Cardiac muscle cell (in vitro differentiated cells and primary cell): Measurements from ENCODE around the gene FAM161B. TPM values are rescaled to one million over a fixed set of nuclear protein-coding genes. Genes with fewer than 3 reads are reported as not detected.

Experiments used
- DNase-seq, 2 donors: peaks; one replicate each; pipeline versions ENCODE4 v3.0.0 to v3.0.0-alpha.2; 2010 to 2017; ENCODE audit warnings: low read depth in 1 of 2, low spot score in 1 of 2
- H3K27ac ChIP-seq: fragments of 200-600 bp; sonication (generic); 2 replicates; pipeline ENCODE4 v1.5.1; 2016
- H3K27me3 ChIP-seq: fragments of 200-600 bp; sonication (generic); 2 replicates; pipeline ENCODE4 v1.6.0; 2016; ENCODE audit warnings: control low read depth
- H3K36me3 ChIP-seq: fragments of 200-600 bp; sonication (generic); 2 replicates; pipeline ENCODE4 v1.5.1; 2016; ENCODE audit warnings: control low read depth
- H3K4me1 ChIP-seq: fragments of 200-600 bp; sonication (generic); 2 replicates; pipeline ENCODE4 v1.8.1; 2017; ENCODE audit warnings: low read depth, mild to moderate bottlenecking, mixed run types
- H3K4me3 ChIP-seq: fragments of 200-600 bp; sonication (generic); 2 replicates; pipeline ENCODE4 v1.5.1; 2016; ENCODE audit warnings: mild to moderate bottlenecking
- H3K9me3 ChIP-seq: fragments of 200-600 bp; sonication (generic); 2 replicates; pipeline ENCODE4 v1.5.1; 2017; ENCODE audit warnings: low read depth, mild to moderate bottlenecking, control low read depth
- CTCF ChIP-seq: IDR thresholded peaks from 2 replicates; pipeline ENCODE4 v1.5.1; 2012; ENCODE audit warnings: low read depth, mild to moderate bottlenecking, low read length
- polyA plus RNA-seq: library from polyadenylated mRNA; unstranded; fragments of >200 nt; fragmentation: Nextera tagmentation; extraction: Ambion mirVana; gene quantifications from 2 replicates; pipeline ENCODE4 v1.2.1, GENCODE V29; 2016
- total RNA-seq: library from RNA; depleted of rRNA; stranded (reverse); fragments of >200 nt; gene quantifications from 2 replicates; pipeline ENCODE4 v1.2.3, GENCODE V29; 2016

Gene FAM161B
- total and polyA plus RNA-seq, 2 experiments from 2014 or later: 1.5 to 4.0 TPM

GRCh38 chr14:73976125-73976524 lies 26.2 kb upstream of the FAM161B start:
- no peak overlapping the region for H3K27ac ChIP-seq
- TF ChIP-seq CTCF: no peak
- H3K9me3 ChIP-seq: no peaks in the 10 kb centered on the region
- no peak overlapping the region for H3K4me3 ChIP-seq
- H3K36me3 ChIP-seq: no peaks in the 10 kb centered on the region
- no peak for DNase-seq
- H3K4me1 ChIP-seq: peaks cover 7% of the 10 kb centered on the region
- no peaks in the 10 kb centered on the region for H3K27me3 ChIP-seq

GRCh38 chr14:73973497-73973896 lies 23.6 kb upstream of the FAM161B start:
- DNase-seq: peak in 1 of 2 donors; percentile 19
- TF ChIP-seq CTCF: no peak
- peaks cover 7% of the 10 kb centered on the region for H3K36me3 ChIP-seq
- peaks cover 7% of the 10 kb centered on the region for H3K4me1 ChIP-seq
- no peak overlapping the region for H3K4me3 ChIP-seq
- no peaks in the 10 kb centered on the region for H3K27me3 ChIP-seq
- H3K9me3 ChIP-seq: no peaks in the 10 kb centered on the region
- peak overlapping the region; percentile 9 for H3K27ac ChIP-seq

GRCh38 chr14:73968885-73969284 lies 19.0 kb upstream of the FAM161B start:
- Histone ChIP-seq H3K4me1 (peaks cover 4% of the 10 kb centered on the region), H3K36me3 (peaks cover 12% of the 10 kb centered on the region), H3K27me3 (no peaks in the 10 kb centered on the region), H3K9me3 (no peaks in the 10 kb centered on the region), H3K27ac (no peak overlapping the region), H3K4me3 (no peak overlapping the region)
- DNase-seq: no peak
- no peak for TF ChIP-seq CTCF

GRCh38 chr14:73965216-73965615 lies 15.3 kb upstream of the FAM161B start:
- DNase-seq: no peak

GRCh38 chr14:73961192-73961591 lies 11.3 kb upstream of the FAM161B start:
- Histone ChIP-seq H3K4me3 (no peak overlapping the region), H3K27ac (no peak overlapping the region), H3K9me3 (no peaks in the 10 kb centered on the region), H3K36me3 (peaks cover 68% of the 10 kb centered on the region), H3K4me1 (no peaks in the 10 kb centered on the region), H3K27me3 (no peaks in the 10 kb centered on the region)
- no peak for DNase-seq
- TF ChIP-seq CTCF: no peak

More at GRCh38 chr14:73965216-73965615, 15.3 kb upstream of the FAM161B start:
- Histone ChIP-seq H3K27ac (no peak overlapping the region), H3K27me3 (no peaks in the 10 kb centered on the region), H3K36me3 (peaks cover 45% of the 10 kb centered on the region), H3K4me3 (no peak overlapping the region), H3K4me1 (no peaks in the 10 kb centered on the region), H3K9me3 (no peaks in the 10 kb centered on the region)
- no peak for TF ChIP-seq CTCF

- Histone ChIP-seq H3K4me1 (no peaks in the 10 kb centered on the region), H3K36me3 (peaks cover 74% of the 10 kb centered on the region), H3K9me3 (no peaks in the 10 kb centered on the region), H3K27ac (no peak overlapping the region), H3K4me3 (no peak overlapping the region), H3K27me3 (no peaks in the 10 kb centered on the region)
- no peak for DNase-seq
- no peak for TF ChIP-seq CTCF
Measured at GRCh38 chr14:73958591-73958990, 8.7 kb upstream of the FAM161B start.
